ENCODE results near the gene PRPF18.

DNA sequence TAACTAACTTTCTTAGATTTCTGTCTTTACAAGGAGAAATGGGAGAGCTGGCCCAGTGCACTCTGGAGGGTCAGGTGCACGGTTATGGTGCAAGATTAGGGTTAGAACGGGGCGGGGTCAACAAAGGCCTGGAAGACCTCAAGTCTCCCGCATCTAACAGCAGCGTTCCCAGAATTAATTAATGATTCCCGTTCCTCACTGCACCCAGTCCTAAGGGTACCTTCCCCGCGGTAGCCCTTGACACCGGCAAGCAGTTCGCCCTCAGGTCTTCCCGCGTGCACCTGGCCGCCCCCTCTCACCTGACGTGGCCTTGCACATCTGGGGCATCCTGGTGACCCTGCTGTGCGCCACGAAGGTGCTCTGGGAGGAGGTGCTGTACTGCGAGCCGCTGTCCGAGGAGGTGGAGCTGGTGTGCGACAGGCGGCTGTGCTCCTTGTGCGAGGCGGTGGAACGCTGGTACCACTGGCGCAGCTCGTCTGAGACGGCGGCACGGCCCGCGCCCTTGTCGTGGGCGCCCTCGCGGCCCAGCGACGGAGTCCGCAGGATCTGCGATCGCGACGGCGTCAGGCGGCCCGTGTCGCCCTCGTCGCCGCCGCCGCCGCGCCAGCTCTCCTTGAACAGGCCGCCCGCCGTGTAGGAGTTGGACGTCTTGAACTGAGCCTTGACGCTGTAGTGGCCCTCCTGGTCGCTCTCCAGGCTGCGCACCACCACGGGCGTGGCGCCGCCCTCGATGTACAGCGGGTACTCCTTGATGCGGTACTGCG is 69.8 kb downstream of the PRPF18 start:
- no peak for TF ChIP-seq CTCF (IDR thresholded peaks at IDR 0.05)
- TF ChIP-seq EP300 (IDR thresholded peaks at IDR 0.05), result no peak
